Chondrocyte (in vitro differentiated cells): ENCODE measurements around the gene OPRD1. TPM values are rescaled to one million over a fixed set of nuclear protein-coding genes. Genes with fewer than 3 reads are reported as not detected.
"Not testable (repeated sequence)": the region's sequence is repeated elsewhere in the genome, so short reads cannot be mapped to it uniquely, and the experiment has no call there.

Experiments used
- DNase-seq: peaks from one replicate; pipeline ENCODE4 v3.0.0; 2021; ENCODE audit warnings: mixed read lengths, low spot score
- H3K27ac Mint-ChIP-seq: one replicate; pipeline ENCODE4 v1.8.0; 2021; ENCODE audit warnings: mild to moderate bottlenecking, moderate library complexity, mixed read lengths; ENCODE audit not compliant: unreplicated experiment
- H3K27me3 Mint-ChIP-seq: 2 replicates; pipeline ENCODE4 v1.8.0; 2021; ENCODE audit warnings: low read depth, mixed read lengths
- H3K36me3 Mint-ChIP-seq: 2 replicates; pipeline ENCODE4 v1.8.0; 2021; ENCODE audit warnings: low read depth, mixed read lengths
- H3K4me1 Mint-ChIP-seq: 2 replicates; pipeline ENCODE4 v1.8.0; 2021; ENCODE audit warnings: low read depth, mild to moderate bottlenecking, mixed read lengths
- H3K4me3 Mint-ChIP-seq: one replicate; pipeline ENCODE4 v1.8.0; 2021; ENCODE audit warnings: mild to moderate bottlenecking, moderate library complexity, mixed read lengths; ENCODE audit not compliant: unreplicated experiment
- H3K9me3 Mint-ChIP-seq: 2 replicates; pipeline ENCODE4 v1.8.0; 2021; ENCODE audit warnings: low read depth, mixed read lengths
- CTCF ChIP-seq: fragments of 200-600 bp; sonication (generic); IDR thresholded peaks from 2 replicates; pipeline ENCODE4 v1.5.0; 2021; ENCODE audit warnings: antibody characterized with exemption, mild to moderate bottlenecking, moderate library complexity
- total RNA-seq: library from RNA; stranded (reverse); gene quantifications from 3 replicates; pipeline ENCODE4 v1.2.1, GENCODE V29; 2021

The OPRD1 gene
- total RNA-seq, 1 donor from 2014 or later: 0.22 TPM

- TF ChIP-seq CTCF: no peak
Observed at GRCh38 chr1:28835237-28835650, 23.3 kb downstream of the OPRD1 start.

GRCh38 chr1:28836421-28836956 is 24.5 kb downstream of the OPRD1 start:
- H3K36me3 Mint-ChIP-seq: no peaks in the 10 kb centered on the region
- DNase-seq: no peak
- no peak overlapping the region for H3K27ac Mint-ChIP-seq

More at GRCh38 chr1:28835237-28835650, 23.3 kb downstream of the OPRD1 start:
- Mint-ChIP-seq H3K4me1 (no peaks in the 10 kb centered on the region), H3K4me3 (no peak overlapping the region), H3K27ac (no peak overlapping the region), H3K9me3 (no peaks in the 10 kb centered on the region), H3K27me3 (peaks cover 20% of the 10 kb centered on the region), H3K36me3 (no peaks in the 10 kb centered on the region)
- DNase-seq: no peak

GRCh38 chr1:28840928-28841544 is 29.1 kb downstream of the OPRD1 start:
- peak; percentile 12 for TF ChIP-seq CTCF
- H3K27ac Mint-ChIP-seq: no peak overlapping the region
- no peak overlapping the region for H3K4me3 Mint-ChIP-seq
- H3K9me3 Mint-ChIP-seq: no peaks in the 10 kb centered on the region
- peaks cover 24% of the 10 kb centered on the region for H3K27me3 Mint-ChIP-seq
- no peak for DNase-seq
- H3K36me3 Mint-ChIP-seq: no peaks in the 10 kb centered on the region
- H3K4me1 Mint-ChIP-seq: no peaks in the 10 kb centered on the region

More at GRCh38 chr1:28836421-28836956, 24.5 kb downstream of the OPRD1 start:
- Mint-ChIP-seq H3K9me3 (no peaks in the 10 kb centered on the region), H3K4me1 (no peaks in the 10 kb centered on the region), H3K27me3 (peaks cover 20% of the 10 kb centered on the region), H3K4me3 (no peak overlapping the region)
- TF ChIP-seq CTCF: no peak

GRCh38 chr1:28845786-28846543 is 34.0 kb downstream of the OPRD1 start:
- Mint-ChIP-seq H3K27ac (no peak overlapping the region), H3K9me3 (no peaks in the 10 kb centered on the region), H3K27me3 (peaks cover 4% of the 10 kb centered on the region), H3K4me3 (no peak overlapping the region), H3K4me1 (no peaks in the 10 kb centered on the region), H3K36me3 (no peaks in the 10 kb centered on the region)
- DNase-seq: no peak
- TF ChIP-seq CTCF: peak; percentile 41

GRCh38 chr1:28847207-28847606 is 35.2 kb downstream of the OPRD1 start:
- H3K4me1 Mint-ChIP-seq, DNase-seq, H3K36me3 Mint-ChIP-seq, H3K27me3 Mint-ChIP-seq, H3K9me3 Mint-ChIP-seq, H3K4me3 Mint-ChIP-seq, H3K27ac Mint-ChIP-seq: not testable (repeated sequence)
